Thymus (tissue), 11 donors: Measurements from ENCODE around the gene FGFR4. TPM values are rescaled to one million over a fixed set of nuclear protein-coding genes. Genes with fewer than 3 reads are reported as not detected.

Experiments
- DNase-seq, 9 donors: peaks; one replicate each; pipeline ENCODE4 v3.0.0-alpha.2; 2013; ENCODE audit warnings: low spot score in 9 of 9, low read depth in 6 of 9, missing footprints in 1 of 9
- H3K27ac ChIP-seq, 2 donors: one replicate each; pipeline ENCODE4 v1.5.1; 2013; ENCODE audit warnings: control low read depth in 1 of 2, low read depth in 1 of 2, low read length in 1 of 2, mild to moderate bottlenecking in 1 of 2, moderate library complexity in 1 of 2
- H3K27me3 ChIP-seq, 2 donors: one replicate each; pipeline ENCODE4 v1.5.1; 2013; ENCODE audit warnings: low read length in 1 of 2; ENCODE audit not compliant: control insufficient read depth in 2 of 2, insufficient read depth in 1 of 2
- H3K36me3 ChIP-seq, 2 donors: one replicate each; pipeline ENCODE4 v1.5.1; 2013; ENCODE audit warnings: low read length in 1 of 2, mild to moderate bottlenecking in 1 of 2, moderate library complexity in 1 of 2; ENCODE audit not compliant: control insufficient read depth in 2 of 2, insufficient read depth in 2 of 2
- H3K4me1 ChIP-seq, 2 donors: one replicate each; pipeline ENCODE4 v1.5.1; 2013; ENCODE audit warnings: low read length in 2 of 2; ENCODE audit not compliant: control insufficient read depth in 2 of 2, insufficient read depth in 2 of 2
- H3K4me3 ChIP-seq, 2 donors: one replicate each; pipeline ENCODE4 v1.5.1; 2013; ENCODE audit warnings: low read length in 2 of 2, control low read depth in 1 of 2, mild to moderate bottlenecking in 1 of 2
- H3K9me3 ChIP-seq, 2 donors: one replicate each; pipeline ENCODE4 v1.5.1; 2013; ENCODE audit warnings: low read length in 1 of 2, mild to moderate bottlenecking in 1 of 2; ENCODE audit not compliant: control insufficient read depth in 2 of 2, insufficient read depth in 1 of 2
- WGBS: extraction: QIAGEN DNeasy Blood & Tissue Kit; methylation state at CpG from one replicate; pipeline ENCODE4 v1.1.7; 2013; 5-methylcytosine and 5-hydroxymethylcytosine counted together
- polyA plus RNA-seq: library from polyadenylated mRNA; stranded (reverse); fragments of 200-250 nt; gene quantifications from one replicate; pipeline ENCODE4 v1.2.3, GENCODE V29; 2013
- total RNA-seq: library from RNA; stranded (reverse); fragments of 120-200 nt; gene quantifications from one replicate; pipeline ENCODE4 v1.2.4, GENCODE V29; 2013
- donor health status: healthy.

FGFR4 gene
- total and polyA plus RNA-seq, 2 donors: 0.28 to 1.7 TPM

GRCh38 chr5:177049285-177049684 lies 37.4 kb upstream of the FGFR4 start:
- no peaks in the 10 kb centered on the region for H3K9me3 ChIP-seq
- H3K36me3 ChIP-seq: peaks cover 21 to 65% of the 10 kb centered on the region in 2 donors
- H3K27ac ChIP-seq: no peak overlapping the region
- peak in 1 of 9 donors; percentile 9 for DNase-seq
- WGBS: 98% methylated on average over 5 of the region's 5 CpGs
- no peaks in the 10 kb centered on the region for H3K27me3 ChIP-seq
- no peak overlapping the region for H3K4me3 ChIP-seq
- no peaks in the 10 kb centered on the region for H3K4me1 ChIP-seq

- Histone ChIP-seq H3K27me3 (no peaks in the 10 kb centered on the region), H3K4me3 (no peak overlapping the region), H3K4me1 (no peaks in the 10 kb centered on the region), H3K9me3 (no peaks in the 10 kb centered on the region), H3K27ac (no peak overlapping the region), H3K36me3 (peaks cover 50 to 51% of the 10 kb centered on the region in 2 donors)
- 94% methylated on average over 12 of the region's 12 CpGs for WGBS
- DNase-seq: no peak
Observed at GRCh38 chr5:177064500-177065277, 22.0 kb upstream of the FGFR4 start.

GRCh38 chr5:177065491-177065890 lies 21.2 kb upstream of the FGFR4 start:
- no peak for DNase-seq
- Histone ChIP-seq H3K27me3 (no peaks in the 10 kb centered on the region), H3K9me3 (no peaks in the 10 kb centered on the region), H3K27ac (no peak overlapping the region), H3K4me3 (no peak overlapping the region), H3K4me1 (no peaks in the 10 kb centered on the region), H3K36me3 (peaks cover 48 to 53% of the 10 kb centered on the region in 2 donors)
- WGBS: 91% methylated on average over 6 of the region's 6 CpGs

GRCh38 chr5:177066224-177066623 lies 20.5 kb upstream of the FGFR4 start:
- Histone ChIP-seq H3K9me3 (no peaks in the 10 kb centered on the region), H3K27me3 (no peaks in the 10 kb centered on the region), H3K4me1 (no peaks in the 10 kb centered on the region), H3K4me3 (no peak overlapping the region), H3K36me3 (peaks cover 48 to 53% of the 10 kb centered on the region in 2 donors), H3K27ac (no peak overlapping the region)
- no peak for DNase-seq
- over 99% methylated on average over 2 of the region's 2 CpGs for WGBS

- 99% methylated on average over 5 of the region's 5 CpGs for WGBS
- no peaks in the 10 kb centered on the region for H3K27me3 ChIP-seq
- H3K4me3 ChIP-seq: no peak overlapping the region
- H3K27ac ChIP-seq: no peak overlapping the region
- H3K36me3 ChIP-seq: peaks cover 36 to 41% of the 10 kb centered on the region in 2 donors
- no peaks in the 10 kb centered on the region for H3K9me3 ChIP-seq
- no peak for DNase-seq
- H3K4me1 ChIP-seq: peaks cover 0 to 3% of the 10 kb centered on the region in 2 donors
Observed at GRCh38 chr5:177067503-177067902, 19.2 kb upstream of the FGFR4 start.

- H3K9me3 ChIP-seq: no peaks in the 10 kb centered on the region
- no peaks in the 10 kb centered on the region for H3K27me3 ChIP-seq
- peaks cover 12 to 23% of the 10 kb centered on the region in 2 donors for H3K36me3 ChIP-seq
- 97% methylated on average over 6 of the region's 6 CpGs for WGBS
- no peak overlapping the region for H3K27ac ChIP-seq
- no peak overlapping the region for H3K4me3 ChIP-seq
- DNase-seq: no peak
- peaks cover 0 to 3% of the 10 kb centered on the region in 2 donors for H3K4me1 ChIP-seq
Observed at GRCh38 chr5:177070536-177071191, 16.1 kb upstream of the FGFR4 start.

- Histone ChIP-seq H3K27me3 (no peaks in the 10 kb centered on the region), H3K27ac (no peak overlapping the region), H3K4me1 (peaks cover 0 to 3% of the 10 kb centered on the region in 2 donors), H3K4me3 (no peak overlapping the region), H3K36me3 (peaks cover 3 to 18% of the 10 kb centered on the region in 2 donors), H3K9me3 (no peaks in the 10 kb centered on the region)
- DNase-seq: peak; percentile 39 to 89 (median 75)
- WGBS: 19% methylated on average over 6 of the region's 6 CpGs
Observed at GRCh38 chr5:177071666-177072385, 14.9 kb upstream of the FGFR4 start.

GRCh38 chr5:177077335-177077734 lies 9.4 kb upstream of the FGFR4 start:
- Histone ChIP-seq H3K36me3 (peaks cover 0 to 17% of the 10 kb centered on the region in 2 donors), H3K27ac (no peak overlapping the region), H3K9me3 (no peaks in the 10 kb centered on the region), H3K27me3 (no peaks in the 10 kb centered on the region), H3K4me3 (no peak overlapping the region), H3K4me1 (no peaks in the 10 kb centered on the region)
- no peak for DNase-seq
- 98% methylated on average over 2 of the region's 2 CpGs for WGBS

- 91% methylated on average over 9 of the region's 9 CpGs for WGBS
- H3K4me1 ChIP-seq: no peaks in the 10 kb centered on the region
- H3K9me3 ChIP-seq: no peaks in the 10 kb centered on the region
- no peak for DNase-seq
- peaks cover 0 to 8% of the 10 kb centered on the region in 2 donors for H3K27me3 ChIP-seq
- no peak overlapping the region for H3K4me3 ChIP-seq
- H3K27ac ChIP-seq: no peak overlapping the region
- H3K36me3 ChIP-seq: peaks cover 0 to 3% of the 10 kb centered on the region in 2 donors
Observed at GRCh38 chr5:177079606-177080005, 7.1 kb upstream of the FGFR4 start.
